ENCODE results near the gene EXT2.

- TF ChIP-seq POLR2A (IDR thresholded peaks at IDR 0.05; ENCODE audit: extremely low read depth, insufficient read length) (no peak), CTCF (IDR thresholded peaks at IDR 0.05; ENCODE audit: low read depth, low read length) (no peak)
Measured at GRCh38 chr11:44079376-44079775, 16.1 kb upstream of the EXT2 start.

All from NB4 (cell line).